ENCODE data around the gene CRB1.
"Not testable (repeated sequence)": the region's sequence is repeated elsewhere in the genome, so short reads cannot be mapped to it uniquely, and the experiment has no call there.

The CRB1 gene

GRCh38 chr1:197402189-197402588 lies 134.1 kb downstream of the CRB1 start:
- no peak for DNase-seq

- not testable (repeated sequence) for DNase-seq
Measured at GRCh38 chr1:197404774-197405173, 136.7 kb downstream of the CRB1 start.

- not testable (repeated sequence) for DNase-seq
Measured at GRCh38 chr1:197405614-197406013, 137.6 kb downstream of the CRB1 start.

GRCh38 chr1:197413564-197413963 lies 145.5 kb downstream of the CRB1 start:
- DNase-seq = no peak

- no peak for DNase-seq
Measured at GRCh38 chr1:197415221-197415620, 147.2 kb downstream of the CRB1 start.

GRCh38 chr1:197418693-197419092 lies 150.6 kb downstream of the CRB1 start:
- DNase-seq = no peak

GRCh38 chr1:197422993-197423392 lies 154.9 kb downstream of the CRB1 start:
- DNase-seq = peak; percentile 79

- no peak for DNase-seq
Measured at GRCh38 chr1:197424380-197424779, 156.3 kb downstream of the CRB1 start.

GRCh38 chr1:197429372-197429771 lies 161.3 kb downstream of the CRB1 start:
- DNase-seq = no peak

GRCh38 chr1:197435224-197435623 lies 167.2 kb downstream of the CRB1 start:
- no peak for DNase-seq

GRCh38 chr1:197437601-197438000 lies 169.5 kb downstream of the CRB1 start:
- DNase-seq = no peak

GRCh38 chr1:197438010-197438790 lies 170.1 kb downstream of the CRB1 start:
- no peak for DNase-seq

- DNase-seq = no peak
Measured at GRCh38 chr1:197439708-197440280, 171.7 kb downstream of the CRB1 start.

- no peak for DNase-seq
Measured at GRCh38 chr1:197440715-197441114, 172.7 kb downstream of the CRB1 start.

- peak; percentile 18 for DNase-seq
Measured at GRCh38 chr1:197441999-197442414, 174.0 kb downstream of the CRB1 start.

GRCh38 chr1:197444755-197445154 lies 176.7 kb downstream of the CRB1 start:
- peak; percentile 29 for DNase-seq

GRCh38 chr1:197448121-197448779 lies 180.2 kb downstream of the CRB1 start:
- no peak for DNase-seq

- no peak for DNase-seq
Measured at GRCh38 chr1:197451381-197451780, 183.3 kb downstream of the CRB1 start.

GRCh38 chr1:197453376-197454058 lies 185.5 kb downstream of the CRB1 start:
- DNase-seq = no peak

GRCh38 chr1:197462539-197462938 lies 194.5 kb downstream of the CRB1 start:
- DNase-seq = no peak

- DNase-seq = no peak
Measured at GRCh38 chr1:197463142-197463541, 195.1 kb downstream of the CRB1 start.

GRCh38 chr1:197464044-197464443 lies 196.0 kb downstream of the CRB1 start:
- peak; percentile 47 for DNase-seq

- DNase-seq = no peak
Measured at GRCh38 chr1:197465528-197466327, 197.7 kb downstream of the CRB1 start.

All from EL (cell line).